Cardiac fibroblast (primary cell): ENCODE measurements around the gene SCGB3A2.
"Not testable (repeated sequence)": the region's sequence is repeated elsewhere in the genome, so short reads cannot be mapped to it uniquely, and the experiment has no call there.

Experiments
- DNase-seq, 2 donors: peaks; one replicate each; pipeline versions ENCODE4 v3.0.0 to v3.0.0-alpha.2; 2010; ENCODE audit warnings: low read depth in 2 of 2
- H3K4me3 ChIP-seq, 2 donors: replicated peaks in 1 of 2; 1 replicate in 1 of 2; 2 replicates in 1 of 2; pipeline ENCODE4 v1.5.1; 2011; ENCODE audit warnings: low read depth in 2 of 2, low read length in 2 of 2, mild to moderate bottlenecking in 2 of 2, moderate library complexity in 1 of 2
- TF ChIP-seq, protein P1 (sequence below): IDR thresholded peaks from one replicate; pipeline ENCODE4 v1.5.1; 2011; ENCODE audit warnings: low read depth, mild to moderate bottlenecking, low read length, inconsistent platforms

The SCGB3A2 gene

DNA sequence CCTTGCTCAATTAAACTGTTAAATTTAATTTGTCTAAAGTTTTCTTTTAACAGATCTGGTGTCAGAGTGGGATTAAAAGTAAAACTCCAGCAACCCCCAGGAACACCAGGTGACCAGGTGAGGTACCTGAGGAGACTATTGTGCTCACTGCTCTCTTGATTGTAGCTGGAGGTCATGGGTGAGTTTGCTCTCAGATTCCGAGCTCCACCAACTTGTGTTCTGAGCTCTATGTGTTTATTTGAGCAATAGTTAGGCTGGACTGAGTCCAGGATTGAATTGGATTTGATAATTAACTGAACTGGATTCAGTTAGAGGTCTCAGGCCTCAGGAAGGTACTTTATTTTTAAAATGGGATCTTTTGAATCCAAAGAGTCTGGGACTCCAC, 17.9 kb upstream of the SCGB3A2 start:
- TF ChIP-seq, protein P1, sequence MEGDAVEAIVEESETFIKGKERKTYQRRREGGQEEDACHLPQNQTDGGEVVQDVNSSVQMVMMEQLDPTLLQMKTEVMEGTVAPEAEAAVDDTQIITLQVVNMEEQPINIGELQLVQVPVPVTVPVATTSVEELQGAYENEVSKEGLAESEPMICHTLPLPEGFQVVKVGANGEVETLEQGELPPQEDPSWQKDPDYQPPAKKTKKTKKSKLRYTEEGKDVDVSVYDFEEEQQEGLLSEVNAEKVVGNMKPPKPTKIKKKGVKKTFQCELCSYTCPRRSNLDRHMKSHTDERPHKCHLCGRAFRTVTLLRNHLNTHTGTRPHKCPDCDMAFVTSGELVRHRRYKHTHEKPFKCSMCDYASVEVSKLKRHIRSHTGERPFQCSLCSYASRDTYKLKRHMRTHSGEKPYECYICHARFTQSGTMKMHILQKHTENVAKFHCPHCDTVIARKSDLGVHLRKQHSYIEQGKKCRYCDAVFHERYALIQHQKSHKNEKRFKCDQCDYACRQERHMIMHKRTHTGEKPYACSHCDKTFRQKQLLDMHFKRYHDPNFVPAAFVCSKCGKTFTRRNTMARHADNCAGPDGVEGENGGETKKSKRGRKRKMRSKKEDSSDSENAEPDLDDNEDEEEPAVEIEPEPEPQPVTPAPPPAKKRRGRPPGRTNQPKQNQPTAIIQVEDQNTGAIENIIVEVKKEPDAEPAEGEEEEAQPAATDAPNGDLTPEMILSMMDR, result no peak
- DNase-seq, result no peak
- no peak overlapping the region for H3K4me3 ChIP-seq

DNA sequence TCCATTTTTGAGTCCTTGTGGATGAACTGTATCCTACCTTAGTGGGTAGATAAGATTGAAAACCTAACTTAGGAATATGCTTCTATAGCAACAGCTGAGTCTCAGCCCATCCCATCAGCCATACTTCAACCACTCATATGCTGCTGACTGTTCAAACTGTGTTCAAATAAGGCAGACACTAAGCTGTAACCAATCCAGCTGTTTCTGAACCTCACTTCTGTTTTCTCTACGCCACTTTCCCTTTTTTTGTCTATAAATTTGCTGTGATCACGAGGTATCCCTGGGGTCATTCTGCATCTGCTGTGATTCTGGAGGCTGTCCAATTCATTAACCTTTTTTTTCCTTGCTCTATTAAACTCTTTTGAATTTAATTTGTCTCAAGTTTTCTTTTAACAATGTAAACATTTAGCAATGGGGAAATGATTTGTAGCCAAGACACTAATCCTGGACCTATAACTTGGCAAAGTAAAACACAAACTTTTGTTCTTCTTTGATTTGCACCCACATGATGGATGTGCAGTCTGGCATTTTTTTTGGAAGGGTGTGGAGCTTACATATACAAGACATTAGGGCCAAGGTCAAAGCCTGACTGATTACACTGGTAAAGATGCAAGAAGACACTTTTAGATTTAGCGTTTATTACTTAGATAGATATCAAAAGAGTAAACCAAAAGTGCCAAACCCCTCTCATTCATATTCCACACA, 14.9 kb upstream of the SCGB3A2 start:
- H3K4me3 ChIP-seq, result no peak overlapping the region
- DNase-seq, result no peak
- TF ChIP-seq, protein P1, result no peak

DNA sequence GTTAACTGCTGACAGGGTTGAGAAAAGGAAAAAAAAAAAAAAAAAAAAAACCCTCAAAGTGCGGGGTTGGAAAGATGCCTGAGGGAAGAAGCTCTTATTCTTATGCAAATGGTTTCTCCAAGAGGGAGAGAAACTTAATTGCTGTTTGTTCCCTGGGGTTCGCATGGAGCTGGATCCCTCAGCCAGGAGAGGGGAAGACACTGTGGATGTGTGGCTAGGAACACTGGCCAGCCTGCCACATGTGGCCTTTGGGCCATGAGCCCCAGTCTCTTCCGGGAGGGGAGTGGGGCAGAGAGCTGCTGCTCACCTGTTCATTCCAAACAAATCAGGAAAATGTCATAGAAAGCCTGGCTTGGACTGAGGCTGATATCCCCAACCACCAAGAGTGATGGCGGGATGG, 9.4 kb upstream of the SCGB3A2 start:
- no peak overlapping the region for H3K4me3 ChIP-seq
- DNase-seq, result no peak
- TF ChIP-seq, protein P1, result no peak

DNA sequence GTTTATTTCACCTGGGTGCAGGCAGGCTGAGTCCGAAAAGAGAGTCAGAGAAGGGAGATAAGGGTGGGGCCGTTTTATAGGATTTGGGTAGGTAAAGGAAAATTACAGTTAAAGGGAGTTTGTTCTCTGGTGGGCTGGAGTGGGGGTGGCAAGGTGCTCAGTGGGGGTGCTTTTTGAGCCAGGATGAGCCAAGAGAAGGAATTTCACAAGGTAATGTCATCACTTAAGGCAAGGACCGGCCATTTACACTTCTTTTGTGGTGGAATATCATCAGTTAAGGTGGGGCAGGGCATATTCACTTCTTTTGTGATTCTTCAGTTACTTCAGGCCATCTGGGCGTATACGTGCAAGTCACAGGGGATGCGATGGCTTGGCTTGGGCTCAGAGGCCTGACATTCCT, 8.6 kb upstream of the SCGB3A2 start:
- not testable (repeated sequence) for H3K4me3 ChIP-seq, DNase-seq

DNA sequence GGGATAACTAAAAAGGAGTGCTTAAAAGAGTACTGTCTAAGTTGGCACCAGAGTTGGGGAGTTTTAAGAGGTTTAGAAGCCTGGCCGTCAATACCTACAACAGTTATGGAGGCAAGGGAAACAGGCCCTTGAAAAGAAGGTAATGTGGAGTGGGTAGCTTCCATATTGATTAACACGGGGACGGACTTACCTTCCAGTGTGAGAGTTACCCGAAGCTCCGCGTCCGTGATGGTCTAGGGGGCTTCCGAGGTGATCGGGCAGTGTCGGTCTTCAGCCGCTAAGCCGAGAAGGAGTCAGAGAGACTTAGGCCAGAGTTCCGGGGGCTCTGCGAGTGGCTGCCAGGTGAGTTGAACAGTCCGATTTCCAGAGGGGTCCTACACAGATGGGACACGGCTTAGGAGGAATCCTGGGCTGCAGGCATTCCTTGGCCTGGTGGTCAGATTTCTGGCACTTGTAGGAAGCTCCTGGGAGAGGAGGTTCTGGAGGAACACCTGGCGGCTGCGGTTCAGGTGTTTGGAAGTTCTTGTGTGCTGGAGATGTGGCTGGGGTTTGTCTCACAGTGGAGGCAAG, 6.4 kb upstream of the SCGB3A2 start:
- DNase-seq, H3K4me3 ChIP-seq: not testable (repeated sequence)

DNA sequence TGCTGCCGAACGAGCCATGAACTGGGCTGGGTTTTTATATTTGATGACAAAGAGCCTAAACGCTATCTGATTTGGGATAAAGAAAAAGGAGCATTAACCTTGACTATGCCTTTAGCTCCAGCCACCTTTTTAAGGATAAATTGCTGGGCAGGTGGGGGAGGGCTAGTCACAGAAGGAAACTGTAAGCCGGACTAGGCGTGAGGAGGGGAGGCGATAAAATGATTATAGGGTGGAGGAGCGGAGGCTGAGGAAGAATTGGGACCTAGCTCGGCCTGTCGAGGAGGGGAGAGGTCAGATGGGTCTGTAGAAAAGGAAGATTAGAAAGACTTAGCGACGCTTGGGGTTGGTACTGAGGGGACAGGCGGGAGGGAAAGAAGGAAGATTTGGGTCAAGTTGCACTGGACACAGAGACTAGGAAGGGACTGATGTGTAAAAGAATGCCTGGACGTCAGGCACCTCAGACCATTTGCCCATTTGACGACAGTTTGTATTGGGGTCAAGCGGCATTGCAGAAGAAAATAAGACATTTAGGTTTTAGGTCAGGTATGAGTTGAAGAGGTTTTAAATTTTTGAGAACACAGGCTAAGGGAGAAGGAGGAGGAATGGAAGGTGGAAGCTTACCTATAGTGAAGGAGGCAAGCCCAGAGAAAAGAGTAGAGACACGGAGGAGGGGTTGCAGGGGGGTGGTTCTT, 5.6 kb upstream of the SCGB3A2 start:
- H3K4me3 ChIP-seq, result not testable (repeated sequence)

DNA sequence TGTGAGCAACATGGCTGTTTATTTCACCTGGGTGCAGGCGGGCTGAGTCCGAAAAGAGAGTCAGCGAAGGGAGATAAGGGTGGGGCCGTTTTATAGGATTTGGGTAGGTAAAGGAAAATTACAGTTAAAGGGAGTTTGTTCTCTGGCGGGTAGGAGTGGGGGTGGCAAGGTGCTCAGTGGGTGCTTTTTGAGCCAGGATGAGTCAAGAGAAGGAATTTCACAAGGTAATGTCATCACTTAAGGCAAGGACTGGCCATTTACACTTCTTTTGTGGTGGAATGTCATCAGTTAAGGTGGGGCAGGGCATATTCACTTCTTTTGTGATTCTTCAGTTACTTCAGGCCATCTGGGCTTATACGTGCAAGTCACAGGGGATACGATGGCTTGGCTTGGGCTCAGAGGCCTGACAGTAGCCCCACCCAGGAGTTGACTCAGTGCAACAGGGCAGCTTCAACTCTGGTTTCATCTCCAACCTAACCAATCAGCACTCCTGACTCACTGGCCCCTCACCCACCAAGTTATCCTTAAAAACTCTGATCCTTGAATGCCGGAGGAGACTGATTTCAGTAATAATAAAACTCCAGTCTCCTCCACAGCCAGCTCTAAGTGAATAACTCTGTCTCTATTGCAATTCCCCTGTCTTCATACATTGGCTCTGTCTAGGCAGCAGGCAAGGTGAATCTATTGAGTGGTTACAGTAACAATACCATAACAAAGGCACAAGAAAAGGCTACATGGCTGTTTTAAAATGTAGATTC, 4.2 kb upstream of the SCGB3A2 start:
- peak in 1 of 2 donors; percentile 16 for DNase-seq
- not testable (repeated sequence) for H3K4me3 ChIP-seq

More for the DNA sequence above, 5.6 kb upstream of the SCGB3A2 start:
- not testable (repeated sequence) for DNase-seq

DNA sequence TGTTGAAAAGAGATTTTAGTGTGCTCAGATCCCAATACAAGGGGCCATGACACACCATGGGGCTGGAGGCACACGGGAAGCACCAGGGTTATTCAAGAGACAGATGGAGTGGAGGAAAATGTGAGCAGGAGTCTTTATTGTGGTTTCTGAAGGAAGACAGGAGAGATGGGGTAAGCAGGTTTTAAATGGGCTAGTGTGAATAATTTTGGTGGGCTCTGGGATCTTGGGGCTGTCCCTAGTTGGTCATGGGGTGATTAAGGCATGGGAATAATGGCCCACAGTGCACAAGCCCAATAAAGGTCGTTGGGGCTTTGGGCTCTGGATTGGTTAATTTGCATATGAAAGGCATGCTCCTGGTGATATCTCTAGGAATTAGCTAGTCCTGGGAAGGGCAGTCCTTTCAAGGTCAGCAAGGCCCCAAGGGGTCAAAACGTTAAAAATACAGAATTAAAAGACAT, 3.6 kb upstream of the SCGB3A2 start:
- TF ChIP-seq, protein P1, result no peak
- no peak for DNase-seq
- H3K4me3 ChIP-seq, result no peak overlapping the region
